Activated naive CD8-positive, alpha-beta T cell treated with anti-CD3 and anti-CD28 coated beads, Interleukin-2, amount 10 ng/mL, durations not matched to agents 7 days and 5 days (primary cell): ENCODE results near the gene CCM2L. TPM values are rescaled to one million over a fixed set of nuclear protein-coding genes. Genes with fewer than 3 reads are reported as not detected.

Experiments used
- ATAC-seq: fragments of 150-1000 bp; cut with Tn5 transposase; one replicate; pipeline ENCODE4 v1.10.0; 2021; ENCODE audit warnings: low read depth, moderate library complexity
- POLR2A ChIA-PET: fragments of 350-600 bp; sonication (Branson Sonifier 250); formaldehyde crosslinking; loops from one replicate; lab custom pipeline; 2021; ENCODE audit warnings: antibody characterized with exemption; lab: Charles Lee
- DNase-seq: peaks from one replicate; pipeline ENCODE4 v3.0.0; 2021
- H3K27ac Mint-ChIP-seq: one replicate; pipeline ENCODE4 v1.8.0; 2022; ENCODE audit warnings: mild to moderate bottlenecking, mixed read lengths
- H3K27me3 Mint-ChIP-seq: one replicate; pipeline ENCODE4 v1.8.0; 2022; ENCODE audit warnings: mild to moderate bottlenecking, moderate library complexity, mixed read lengths
- H3K36me3 Mint-ChIP-seq: one replicate; pipeline ENCODE4 v1.8.0; 2021; ENCODE audit warnings: mild to moderate bottlenecking, mixed read lengths
- H3K4me1 Mint-ChIP-seq: one replicate; pipeline ENCODE4 v1.8.0; 2021; ENCODE audit warnings: mixed read lengths
- H3K4me3 Mint-ChIP-seq: one replicate; pipeline ENCODE4 v1.8.0; 2022; ENCODE audit warnings: mild to moderate bottlenecking, moderate library complexity, mixed read lengths
- H3K9me3 Mint-ChIP-seq: one replicate; pipeline ENCODE4 v1.8.0; 2021; ENCODE audit warnings: mixed read lengths
- total RNA-seq, 2 experiments: library from RNA; stranded (reverse); gene quantifications; one replicate each; pipeline ENCODE4 v1.2.3, GENCODE V29; 2021

CCM2L gene
- total RNA-seq, 2 experiments from 2014 or later: not detected

DNA sequence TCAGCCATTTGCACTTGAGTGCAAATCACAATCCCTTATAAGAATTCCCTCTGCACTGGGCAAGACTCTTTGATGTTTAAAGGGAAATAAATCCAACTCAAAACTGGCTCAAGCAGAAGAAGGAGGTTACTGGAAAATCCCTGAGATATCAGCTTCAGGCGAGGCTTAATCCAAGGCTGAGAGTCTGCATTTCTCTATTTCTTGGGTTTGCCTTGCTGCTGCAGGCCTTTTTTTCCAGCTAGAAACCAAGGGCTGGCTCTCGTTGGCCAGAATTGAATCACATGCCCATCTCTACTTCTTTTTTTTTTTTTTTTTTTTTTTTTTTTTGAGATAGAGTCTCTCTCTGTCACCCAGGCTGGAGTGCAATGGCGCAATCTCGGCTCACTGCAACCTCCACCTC lies 53.5 kb downstream of the CCM2L start:
- H3K27me3 Mint-ChIP-seq: peaks cover 32% of the 10 kb centered on the region
- ATAC-seq: no peak

DNA sequence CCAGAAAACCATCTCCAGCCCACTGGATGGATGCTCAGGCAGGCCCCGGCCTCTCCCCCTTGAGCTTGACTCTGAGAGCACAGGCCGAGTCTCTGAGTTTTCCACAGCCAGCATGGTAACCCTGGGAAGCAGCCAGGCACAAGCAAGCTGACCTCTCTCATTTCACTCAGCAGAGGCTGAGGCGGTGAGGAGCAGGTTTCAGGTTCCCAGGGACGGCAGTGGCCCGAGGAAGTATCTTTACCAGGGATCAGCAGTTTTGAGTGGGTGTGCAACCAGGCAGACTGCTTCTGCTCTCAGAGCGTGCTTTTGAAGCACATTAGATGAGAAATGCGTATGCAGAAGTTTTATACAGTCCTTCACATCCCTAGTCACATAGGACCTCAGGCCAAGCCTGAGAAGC lies 54.4 kb downstream of the CCM2L start:
- ATAC-seq (no peak), DNase-seq (no peak)
- Mint-ChIP-seq H3K27ac (no peak overlapping the region), H3K36me3 (no peaks in the 10 kb centered on the region), H3K4me3 (no peak overlapping the region), H3K9me3 (no peaks in the 10 kb centered on the region), H3K27me3 (peaks cover 23% of the 10 kb centered on the region), H3K4me1 (peaks cover 8% of the 10 kb centered on the region)
- POLR2A ChIA-PET: no interaction called here

More for the DNA sequence above, 53.5 kb downstream of the CCM2L start:
- DNase-seq: no peak
- Mint-ChIP-seq H3K36me3 (no peaks in the 10 kb centered on the region), H3K4me1 (peaks cover 6% of the 10 kb centered on the region), H3K4me3 (no peak overlapping the region), H3K27ac (no peak overlapping the region), H3K9me3 (no peaks in the 10 kb centered on the region)
- POLR2A ChIA-PET: no interaction called here

- Mint-ChIP-seq H3K4me1 (peaks cover 12% of the 10 kb centered on the region), H3K27me3 (peaks cover 7% of the 10 kb centered on the region), H3K36me3 (no peaks in the 10 kb centered on the region), H3K4me3 (no peak overlapping the region), H3K27ac (no peak overlapping the region), H3K9me3 (no peaks in the 10 kb centered on the region)
- no peak for DNase-seq
- no peak for ATAC-seq
- POLR2A ChIA-PET: no interaction called here
Measured at GRCh38 chr20:32067234-32067821, 57.1 kb downstream of the CCM2L start.

GRCh38 chr20:32068174-32068573 lies 57.9 kb downstream of the CCM2L start:
- Mint-ChIP-seq H3K36me3 (no peaks in the 10 kb centered on the region), H3K4me1 (peaks cover 6% of the 10 kb centered on the region), H3K9me3 (no peaks in the 10 kb centered on the region), H3K4me3 (no peak overlapping the region), H3K27me3 (peaks cover 9% of the 10 kb centered on the region), H3K27ac (no peak overlapping the region)
- DNase-seq: no peak
- POLR2A ChIA-PET: no interaction called here
- no peak for ATAC-seq

- DNase-seq (no peak), ATAC-seq (no peak)
- H3K27ac Mint-ChIP-seq: no peak overlapping the region
- peaks cover 6% of the 10 kb centered on the region for H3K4me1 Mint-ChIP-seq
- POLR2A ChIA-PET: no interaction called here
- H3K9me3 Mint-ChIP-seq: no peaks in the 10 kb centered on the region
- peaks cover 10% of the 10 kb centered on the region for H3K27me3 Mint-ChIP-seq
- H3K4me3 Mint-ChIP-seq: no peak overlapping the region
- no peaks in the 10 kb centered on the region for H3K36me3 Mint-ChIP-seq
Measured at GRCh38 chr20:32069711-32070110, 59.5 kb downstream of the CCM2L start.

- Mint-ChIP-seq H3K9me3 (no peaks in the 10 kb centered on the region), H3K4me3 (no peak overlapping the region), H3K4me1 (peaks cover 6% of the 10 kb centered on the region), H3K36me3 (no peaks in the 10 kb centered on the region), H3K27me3 (peaks cover 10% of the 10 kb centered on the region), H3K27ac (no peak overlapping the region)
- POLR2A ChIA-PET: no interaction called here
- ATAC-seq (no peak), DNase-seq (no peak)
Measured at GRCh38 chr20:32070282-32070681, 60.0 kb downstream of the CCM2L start.

- Mint-ChIP-seq H3K27ac (no peak overlapping the region), H3K9me3 (no peaks in the 10 kb centered on the region)
- POLR2A ChIA-PET: no interaction called here
Measured at GRCh38 chr20:32070690-32071213, 60.5 kb downstream of the CCM2L start.

DNA sequence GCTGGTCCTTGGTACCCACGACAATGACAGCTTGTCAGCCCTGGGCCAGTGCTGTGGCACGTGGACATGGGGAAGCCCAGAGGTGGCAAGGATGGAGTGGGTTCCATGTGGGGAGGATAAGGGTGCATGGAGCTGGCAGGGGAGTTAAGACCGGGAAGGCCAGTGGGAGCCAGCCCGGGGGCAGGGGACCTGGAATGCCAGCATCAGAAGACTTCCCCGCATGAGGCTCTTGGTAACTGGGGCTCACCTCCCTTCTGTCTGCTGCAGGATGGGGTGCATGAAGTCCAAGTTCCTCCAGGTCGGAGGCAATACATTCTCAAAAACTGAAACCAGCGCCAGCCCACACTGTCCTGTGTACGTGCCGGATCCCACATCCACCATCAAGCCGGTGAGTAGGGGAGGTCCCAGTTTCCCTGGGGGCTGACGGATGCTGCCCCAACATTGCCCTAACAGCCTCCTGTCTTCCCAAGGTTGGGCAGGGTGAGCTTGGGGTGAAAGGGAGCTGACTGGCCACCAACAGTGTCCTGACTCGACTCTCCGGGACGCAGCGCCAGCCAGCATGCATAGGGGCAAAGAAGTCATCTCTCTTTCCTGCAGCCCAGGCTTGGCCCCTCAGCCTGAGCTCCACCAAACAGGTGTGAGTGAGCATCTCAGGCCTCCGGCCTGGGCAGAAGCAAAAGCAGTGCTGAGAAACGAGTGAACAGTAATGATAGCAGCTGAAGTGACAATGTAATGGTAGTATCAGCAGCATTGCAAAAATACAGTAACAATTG lies 61.3 kb downstream of the CCM2L start:
- POLR2A ChIA-PET: no interaction called here

More at GRCh38 chr20:32070690-32071213, 60.5 kb downstream of the CCM2L start:
- H3K27me3 Mint-ChIP-seq: peaks cover 8% of the 10 kb centered on the region
- DNase-seq (no peak), ATAC-seq (no peak)
- H3K4me3 Mint-ChIP-seq: no peak overlapping the region
- no peaks in the 10 kb centered on the region for H3K36me3 Mint-ChIP-seq
- peaks cover 6% of the 10 kb centered on the region for H3K4me1 Mint-ChIP-seq

DNA sequence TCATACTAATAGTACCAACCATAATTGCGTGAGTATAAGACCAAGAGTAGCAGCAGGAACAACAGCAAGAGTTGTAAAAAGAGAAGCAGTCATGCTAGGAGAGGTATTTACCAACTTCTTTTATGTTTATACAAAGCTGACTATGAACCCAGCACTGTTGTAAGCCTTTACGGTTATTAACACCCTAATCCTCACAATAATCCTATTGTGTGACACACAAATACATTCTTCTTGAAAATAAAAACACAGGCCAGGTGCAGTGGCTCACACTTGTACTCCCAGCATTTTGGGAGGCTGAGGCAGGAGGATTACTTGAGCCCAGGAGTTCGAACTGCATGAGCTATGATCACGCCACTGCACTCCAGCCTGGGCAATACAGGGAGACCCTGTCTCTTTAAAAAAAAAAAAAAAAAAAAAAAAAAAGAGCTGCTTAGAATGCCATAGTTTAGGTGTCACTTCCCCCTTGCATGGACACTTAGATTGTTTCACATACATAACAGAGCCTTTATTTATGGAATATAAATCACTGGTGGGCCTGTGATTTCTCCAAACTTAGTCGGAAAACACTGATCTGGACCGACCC lies 62.0 kb downstream of the CCM2L start:
- no peak for ATAC-seq

More for the DNA sequence above, 61.3 kb downstream of the CCM2L start:
- H3K9me3 Mint-ChIP-seq: no peaks in the 10 kb centered on the region
- peaks cover 7% of the 10 kb centered on the region for H3K27me3 Mint-ChIP-seq
- H3K36me3 Mint-ChIP-seq: no peaks in the 10 kb centered on the region
- DNase-seq: no peak
- H3K27ac Mint-ChIP-seq: no peak overlapping the region
- no peak overlapping the region for H3K4me3 Mint-ChIP-seq
- H3K4me1 Mint-ChIP-seq: peaks cover 6% of the 10 kb centered on the region
- ATAC-seq: no peak

DNA sequence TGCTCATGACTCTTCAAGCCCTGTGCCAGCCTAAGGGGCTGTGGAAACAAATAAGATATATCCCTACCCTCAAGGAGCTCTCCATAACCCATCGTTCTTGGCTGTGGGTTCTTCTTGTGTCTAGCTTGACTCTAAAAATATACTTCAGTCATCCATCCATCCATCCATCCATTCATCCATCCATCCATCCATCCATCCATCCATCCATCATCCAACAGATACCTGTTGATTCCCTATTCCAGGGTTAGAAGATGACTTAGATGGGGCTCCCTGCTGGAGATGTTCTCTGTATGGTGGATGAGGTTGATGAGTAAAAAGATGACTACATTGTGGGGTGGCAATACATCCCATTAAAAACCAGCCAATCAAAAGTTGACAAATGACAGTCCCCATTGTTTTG lies 65.3 kb downstream of the CCM2L start:
- Mint-ChIP-seq H3K27ac (no peak overlapping the region), H3K27me3 (peaks cover 19% of the 10 kb centered on the region), H3K4me1 (peaks cover 1% of the 10 kb centered on the region), H3K4me3 (no peak overlapping the region), H3K36me3 (no peaks in the 10 kb centered on the region), H3K9me3 (no peaks in the 10 kb centered on the region)
- no peak for ATAC-seq
- no peak for DNase-seq
- POLR2A ChIA-PET: no interaction called here

More for the DNA sequence above, 62.0 kb downstream of the CCM2L start:
- H3K36me3 Mint-ChIP-seq: no peaks in the 10 kb centered on the region
- no peak overlapping the region for H3K27ac Mint-ChIP-seq
- no peak for DNase-seq
- H3K4me1 Mint-ChIP-seq: peaks cover 6% of the 10 kb centered on the region
- H3K9me3 Mint-ChIP-seq: no peaks in the 10 kb centered on the region
- peaks cover 10% of the 10 kb centered on the region for H3K27me3 Mint-ChIP-seq
- H3K4me3 Mint-ChIP-seq: no peak overlapping the region
- POLR2A ChIA-PET: no interaction called here

DNA sequence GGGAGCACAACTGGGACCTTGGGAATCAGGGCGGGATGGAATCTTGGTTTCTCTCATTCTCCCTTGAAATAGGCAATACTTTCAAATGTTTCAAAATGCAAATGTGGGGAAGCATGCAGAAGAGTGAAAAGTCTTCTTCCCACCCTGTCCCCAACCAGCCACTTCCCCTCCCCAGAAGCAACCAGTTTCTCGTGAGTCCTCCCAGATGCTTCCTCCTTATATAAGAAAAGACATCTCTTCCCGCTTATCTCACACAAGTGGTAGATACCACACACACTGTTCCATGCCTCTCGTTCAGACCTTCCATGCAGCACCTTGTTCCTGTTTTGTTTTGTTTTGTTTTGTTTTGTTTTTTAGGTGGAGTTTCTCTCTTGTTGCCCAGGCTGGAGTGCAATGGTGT lies 67.0 kb downstream of the CCM2L start:
- Mint-ChIP-seq H3K27ac (no peak overlapping the region), H3K27me3 (peaks cover 18% of the 10 kb centered on the region), H3K36me3 (no peaks in the 10 kb centered on the region), H3K4me1 (no peaks in the 10 kb centered on the region), H3K9me3 (no peaks in the 10 kb centered on the region), H3K4me3 (no peak overlapping the region)
- POLR2A ChIA-PET: no interaction called here
- no peak for DNase-seq
- ATAC-seq: no peak

DNA sequence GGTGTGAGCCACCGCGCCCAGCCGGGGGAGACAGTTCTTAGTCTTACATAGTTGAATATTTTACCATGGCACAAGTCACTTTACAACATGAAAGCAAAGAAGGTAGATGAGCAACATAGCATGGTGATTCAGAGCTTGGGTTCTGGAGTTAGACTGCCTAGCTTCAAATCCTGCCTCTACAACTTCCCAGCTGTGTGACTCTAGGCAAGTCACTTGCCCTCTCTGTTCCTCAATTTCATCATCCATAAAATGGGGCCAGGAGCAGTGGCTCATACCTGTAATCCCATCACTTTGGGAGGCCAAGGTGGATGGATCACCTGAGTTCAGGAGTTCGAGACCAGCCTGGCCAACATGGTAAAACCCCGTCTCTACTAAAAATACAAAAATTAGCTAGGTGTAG lies 68.1 kb downstream of the CCM2L start:
- DNase-seq (no peak), ATAC-seq (no peak)

GRCh38 chr20:32078791-32079190 lies 68.6 kb downstream of the CCM2L start:
- ATAC-seq (no peak), DNase-seq (no peak)
- Mint-ChIP-seq H3K9me3 (no peaks in the 10 kb centered on the region), H3K36me3 (no peaks in the 10 kb centered on the region), H3K4me3 (no peak overlapping the region), H3K27ac (no peak overlapping the region), H3K27me3 (peaks cover 21% of the 10 kb centered on the region), H3K4me1 (no peaks in the 10 kb centered on the region)
- POLR2A ChIA-PET: no interaction called here

More for the DNA sequence above, 68.1 kb downstream of the CCM2L start:
- H3K9me3 Mint-ChIP-seq: no peaks in the 10 kb centered on the region
- peaks cover 19% of the 10 kb centered on the region for H3K27me3 Mint-ChIP-seq
- no peak overlapping the region for H3K4me3 Mint-ChIP-seq
- no peaks in the 10 kb centered on the region for H3K4me1 Mint-ChIP-seq
- H3K36me3 Mint-ChIP-seq: no peaks in the 10 kb centered on the region
- H3K27ac Mint-ChIP-seq: no peak overlapping the region
- POLR2A ChIA-PET: no interaction called here
